Vagina (tissue), 2 donors: ENCODE results near the gene NEDD4L. TPM values are rescaled to one million over a fixed set of nuclear protein-coding genes. Genes with fewer than 3 reads are reported as not detected.

Experiments
- DNase-seq, 2 donors: peaks; one replicate each; pipeline ENCODE4 v3.0.0-alpha.2; 2017; ENCODE audit errors: extremely low spot score in 2 of 2
- H3K27ac ChIP-seq: fragments of 200-600 bp; sonication (generic); one replicate; pipeline ENCODE4 v1.5.1; 2019
- H3K27me3 ChIP-seq: fragments of 200-600 bp; sonication (generic); one replicate; pipeline ENCODE4 v1.5.1; 2019
- H3K36me3 ChIP-seq, 2 donors: fragments of 200-600 bp; sonication (generic); one replicate each; pipeline ENCODE4 v1.5.1; 2017 to 2019
- H3K4me1 ChIP-seq: fragments of 200-600 bp; sonication (generic); one replicate; pipeline ENCODE4 v1.5.1; 2019
- H3K4me3 ChIP-seq, 2 donors: fragments of 200-600 bp; sonication (generic); 1 replicate in 1 of 2; 2 replicates in 1 of 2; pipeline ENCODE4 v1.5.1; 2016 to 2019
- H3K9me3 ChIP-seq: fragments of 200-600 bp; sonication (generic); one replicate; pipeline ENCODE4 v1.5.1; 2019
- CTCF ChIP-seq, 3 experiments: fragments of 450-650 bp in 2 of 3; fragments of 200-600 bp in 1 of 3; sonication (generic) in 1 of 3; IDR thresholded peaks; one replicate each; pipeline ENCODE4 v1.5.1; 2017 to 2019; ENCODE audit warnings: antibody characterized with exemption in 3 of 3, mild to moderate bottlenecking in 2 of 3, moderate library complexity in 2 of 3
- POLR2A ChIP-seq, 2 donors: fragments of 450-650 bp; IDR thresholded peaks; one replicate each; pipeline ENCODE4 v1.6.1; 2017; ENCODE audit warnings: antibody characterized with exemption in 2 of 2, mild to moderate bottlenecking in 2 of 2, moderate library complexity in 2 of 2
- POLR2AphosphoS5 ChIP-seq, 2 donors: sonication (generic); formaldehyde crosslinking; IDR thresholded peaks; one replicate each; pipeline ENCODE4 v1.9.0; 2017; ENCODE audit warnings: antibody characterized with exemption in 2 of 2, mild to moderate bottlenecking in 2 of 2, low read depth in 1 of 2; ENCODE audit not compliant: insufficient read depth in 1 of 2
- intact Hi-C: fragments of 100-400 bp; cut with DNase I; formaldehyde crosslinking; loops from one replicate; pipeline ENCODE4 v1.15.1; 2023
- total RNA-seq: library from RNA; depleted of rRNA; stranded (reverse); fragments of >200 nt; gene quantifications from one replicate; pipeline ENCODE4 v1.2.3, GENCODE V29; 2016

Gene NEDD4L
- total RNA-seq, 1 donor from 2014 or later: 42.2 TPM

DNA sequence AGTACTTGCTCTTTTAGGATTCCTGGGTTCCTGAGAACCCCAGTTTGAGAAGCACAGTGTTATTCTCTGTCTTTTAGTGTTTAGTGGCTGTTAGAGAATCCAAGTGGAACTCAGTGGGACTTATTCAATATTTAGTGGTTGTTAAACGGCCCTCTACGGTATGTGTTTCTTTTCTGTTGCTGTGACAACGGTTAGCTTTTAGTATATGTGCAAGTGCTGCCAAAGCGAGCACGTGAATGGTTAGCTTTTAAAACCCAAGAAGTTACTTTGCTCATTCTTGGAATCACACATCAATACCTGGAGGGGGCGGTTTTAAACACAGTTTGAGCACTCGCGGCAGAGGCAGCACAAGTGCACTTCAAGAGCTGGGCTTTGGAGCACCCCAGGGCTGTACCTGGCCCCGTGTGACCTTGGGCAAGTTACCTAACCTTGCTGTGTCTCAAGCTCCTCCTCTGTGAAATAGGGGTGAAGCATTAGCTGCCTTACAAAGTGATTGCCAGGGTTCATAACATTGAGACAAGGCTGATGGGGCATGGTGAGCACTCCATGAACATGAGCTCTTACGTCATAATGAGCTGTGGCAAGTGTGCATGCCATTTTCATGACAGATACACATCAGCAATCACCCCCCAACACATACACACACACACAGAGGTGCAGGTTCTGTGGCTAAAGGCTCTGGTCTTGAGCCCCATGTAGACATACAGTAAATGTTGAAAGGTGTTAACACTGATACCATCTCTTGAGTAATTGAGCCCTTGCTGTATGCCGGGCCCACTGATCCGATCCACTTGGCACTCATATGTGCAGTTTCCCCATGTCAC lies 350.8 kb downstream of the NEDD4L start:
- peaks cover 20% of the 10 kb centered on the region for H3K4me1 ChIP-seq
- no peak overlapping the region for H3K4me3 ChIP-seq
- no peaks in the 10 kb centered on the region for H3K27me3 ChIP-seq
- H3K27ac ChIP-seq: no peak overlapping the region
- DNase-seq: no peak
- intact Hi-C loops: no loop called here
- H3K9me3 ChIP-seq: no peaks in the 10 kb centered on the region
- no peaks in the 10 kb centered on the region for H3K36me3 ChIP-seq
- no peak for TF ChIP-seq POLR2AphosphoS5 (IDR thresholded peaks at IDR 0.05; ENCODE audit: insufficient read depth in 1 of 2, low read depth in 1 of 2)
- no peak for TF ChIP-seq CTCF (IDR thresholded peaks at IDR 0.05)
- TF ChIP-seq POLR2A (IDR thresholded peaks at IDR 0.05): no peak

DNA sequence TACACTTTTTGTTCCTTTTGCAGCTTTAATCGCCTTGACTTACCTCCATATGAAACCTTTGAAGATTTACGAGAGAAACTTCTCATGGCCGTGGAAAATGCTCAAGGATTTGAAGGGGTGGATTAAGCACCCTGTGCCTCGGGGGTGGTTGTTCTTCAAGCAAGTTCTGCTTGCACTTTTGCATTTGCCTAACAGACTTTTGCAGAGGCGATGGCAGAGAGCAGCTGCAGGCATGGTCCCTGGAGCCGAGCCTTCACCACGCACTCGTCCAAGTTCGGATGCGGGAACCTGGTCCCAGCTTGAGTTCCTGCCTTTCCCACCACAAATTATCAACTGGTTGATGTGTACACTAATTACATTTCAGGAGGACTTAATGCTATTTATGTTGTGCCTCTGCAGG lies 352.1 kb downstream of the NEDD4L start:
- no peak overlapping the region for H3K27ac ChIP-seq
- DNase-seq: no peak
- H3K9me3 ChIP-seq: no peaks in the 10 kb centered on the region
- TF ChIP-seq POLR2AphosphoS5 (IDR thresholded peaks at IDR 0.05; ENCODE audit: insufficient read depth in 1 of 2, low read depth in 1 of 2): no peak
- no peak for TF ChIP-seq CTCF (IDR thresholded peaks at IDR 0.05)
- no peak for TF ChIP-seq POLR2A (IDR thresholded peaks at IDR 0.05)
- H3K4me3 ChIP-seq: no peak overlapping the region
- intact Hi-C loops: no loop called here
- no peaks in the 10 kb centered on the region for H3K27me3 ChIP-seq
- peaks cover 20% of the 10 kb centered on the region for H3K4me1 ChIP-seq
- no peaks in the 10 kb centered on the region for H3K36me3 ChIP-seq

GRCh38 chr18:58396966-58397365 lies 352.9 kb downstream of the NEDD4L start:
- no peaks in the 10 kb centered on the region for H3K9me3 ChIP-seq
- H3K4me3 ChIP-seq: no peak overlapping the region
- H3K27me3 ChIP-seq: no peaks in the 10 kb centered on the region
- no peak for DNase-seq
- H3K27ac ChIP-seq: no peak overlapping the region
- intact Hi-C loops: no loop called here
- no peak for TF ChIP-seq CTCF (IDR thresholded peaks at IDR 0.05)
- no peak for TF ChIP-seq POLR2AphosphoS5 (IDR thresholded peaks at IDR 0.05; ENCODE audit: insufficient read depth in 1 of 2, low read depth in 1 of 2)
- no peak for TF ChIP-seq POLR2A (IDR thresholded peaks at IDR 0.05)
- H3K4me1 ChIP-seq: peaks cover 15% of the 10 kb centered on the region
- H3K36me3 ChIP-seq: no peaks in the 10 kb centered on the region

- intact Hi-C loops: no loop called here
Observed at GRCh38 chr18:58397385-58398132, 353.5 kb downstream of the NEDD4L start.

More at GRCh38 chr18:58397385-58398132, 353.5 kb downstream of the NEDD4L start:
- no peak for DNase-seq
- Histone ChIP-seq H3K27me3 (no peaks in the 10 kb centered on the region), H3K4me3 (no peak overlapping the region), H3K9me3 (no peaks in the 10 kb centered on the region), H3K36me3 (no peaks in the 10 kb centered on the region), H3K27ac (no peak overlapping the region), H3K4me1 (peaks cover 14% of the 10 kb centered on the region)
- TF ChIP-seq POLR2A (IDR thresholded peaks at IDR 0.05): no peak
- TF ChIP-seq CTCF (IDR thresholded peaks at IDR 0.05): no peak
- TF ChIP-seq POLR2AphosphoS5 (IDR thresholded peaks at IDR 0.05; ENCODE audit: insufficient read depth in 1 of 2, low read depth in 1 of 2): no peak
